Testis (tissue), 2 donors: ENCODE results near the gene SPATA20.

Experiments used
- POLR2A ChIP-seq: fragments of 450-650 bp; IDR thresholded peaks from one replicate; pipeline ENCODE4 v1.6.1; 2017; ENCODE audit warnings: antibody characterized with exemption, mild to moderate bottlenecking, moderate library complexity
- TF ChIP-seq, protein P1 (sequence below), 3 experiments: fragments of 450-650 bp in 2 of 3; fragments of 200-600 bp in 1 of 3; sonication (generic) in 1 of 3; IDR thresholded peaks; one replicate each; pipeline ENCODE4 v1.5.1; 2016 to 2019; ENCODE audit warnings: antibody characterized with exemption in 3 of 3, mild to moderate bottlenecking in 2 of 3, moderate library complexity in 1 of 3

DNA sequence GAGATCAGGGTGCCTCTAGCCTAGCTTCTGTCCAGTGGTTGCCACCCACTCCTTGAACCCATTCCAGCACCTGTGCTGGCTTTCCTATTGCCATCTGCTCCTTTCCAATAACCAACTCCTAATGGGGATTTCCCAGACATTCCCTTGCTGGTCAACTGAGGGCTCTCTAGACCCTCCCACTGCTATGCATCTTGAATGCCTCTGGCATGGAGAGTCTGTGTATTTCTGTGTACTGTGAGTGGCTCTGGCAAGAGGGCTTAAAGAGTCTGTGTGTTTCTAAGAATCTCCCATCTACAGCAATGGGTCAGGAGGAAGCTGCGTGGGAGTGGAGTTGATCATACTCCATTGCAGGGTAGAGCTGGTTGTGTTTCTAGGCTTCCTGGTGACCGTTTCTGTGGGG lies 25.5 kb upstream of the SPATA20 start:
- TF ChIP-seq POLR2A = no peak
- TF ChIP-seq, protein P1, sequence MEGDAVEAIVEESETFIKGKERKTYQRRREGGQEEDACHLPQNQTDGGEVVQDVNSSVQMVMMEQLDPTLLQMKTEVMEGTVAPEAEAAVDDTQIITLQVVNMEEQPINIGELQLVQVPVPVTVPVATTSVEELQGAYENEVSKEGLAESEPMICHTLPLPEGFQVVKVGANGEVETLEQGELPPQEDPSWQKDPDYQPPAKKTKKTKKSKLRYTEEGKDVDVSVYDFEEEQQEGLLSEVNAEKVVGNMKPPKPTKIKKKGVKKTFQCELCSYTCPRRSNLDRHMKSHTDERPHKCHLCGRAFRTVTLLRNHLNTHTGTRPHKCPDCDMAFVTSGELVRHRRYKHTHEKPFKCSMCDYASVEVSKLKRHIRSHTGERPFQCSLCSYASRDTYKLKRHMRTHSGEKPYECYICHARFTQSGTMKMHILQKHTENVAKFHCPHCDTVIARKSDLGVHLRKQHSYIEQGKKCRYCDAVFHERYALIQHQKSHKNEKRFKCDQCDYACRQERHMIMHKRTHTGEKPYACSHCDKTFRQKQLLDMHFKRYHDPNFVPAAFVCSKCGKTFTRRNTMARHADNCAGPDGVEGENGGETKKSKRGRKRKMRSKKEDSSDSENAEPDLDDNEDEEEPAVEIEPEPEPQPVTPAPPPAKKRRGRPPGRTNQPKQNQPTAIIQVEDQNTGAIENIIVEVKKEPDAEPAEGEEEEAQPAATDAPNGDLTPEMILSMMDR (IDR thresholded peaks at IDR 0.05) = no peak
